GM12864 (cell line): ENCODE results near the gene FAXDC2.

Experiments used
- DNase-seq: peaks from one replicate; pipeline ENCODE4 v3.0.0-alpha.2; 2011; ENCODE audit warnings: low read depth
- H3K4me3 ChIP-seq: 2 replicates; pipeline ENCODE4 v1.5.1; 2011; ENCODE audit warnings: mild to moderate bottlenecking, low read depth, low read length, control low read depth
- CTCF ChIP-seq: IDR thresholded peaks from 2 replicates; pipeline ENCODE4 v1.5.1; 2011; ENCODE audit warnings: low read depth, mild to moderate bottlenecking, moderate library complexity, low read length, control low read depth, inconsistent platforms; ENCODE audit errors: missing control alignments

Gene FAXDC2

GRCh38 chr5:154820383-154820782 lies 30.0 kb downstream of the FAXDC2 start:
- no peak overlapping the region for H3K4me3 ChIP-seq
- TF ChIP-seq CTCF, result no peak
- DNase-seq, result no peak

DNA sequence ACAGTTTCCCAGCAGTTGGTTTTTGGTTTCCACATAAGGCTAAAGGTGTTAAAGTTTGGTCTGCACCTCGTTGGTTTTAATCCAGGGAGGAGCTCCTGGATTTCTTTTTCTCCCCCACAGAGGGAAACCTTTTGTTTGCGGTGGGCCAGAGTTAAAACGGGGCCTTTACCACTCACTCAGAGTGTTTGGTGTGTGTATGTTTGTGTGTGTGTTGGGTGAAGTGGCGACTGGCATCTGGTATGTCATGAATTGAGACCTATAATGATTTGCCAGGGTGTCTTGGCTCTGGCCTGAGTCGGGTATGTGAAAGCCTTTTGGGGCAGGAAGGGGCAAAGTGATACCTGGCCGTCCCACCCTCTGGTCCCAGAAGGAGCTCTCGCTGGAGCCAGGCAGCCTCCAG lies 30.9 kb downstream of the FAXDC2 start:
- TF ChIP-seq CTCF, result no peak
- H3K4me3 ChIP-seq, result no peak overlapping the region
- no peak for DNase-seq

GRCh38 chr5:154818471-154819116 lies 31.8 kb downstream of the FAXDC2 start:
- no peak overlapping the region for H3K4me3 ChIP-seq
- no peak for TF ChIP-seq CTCF
- DNase-seq, result no peak

DNA sequence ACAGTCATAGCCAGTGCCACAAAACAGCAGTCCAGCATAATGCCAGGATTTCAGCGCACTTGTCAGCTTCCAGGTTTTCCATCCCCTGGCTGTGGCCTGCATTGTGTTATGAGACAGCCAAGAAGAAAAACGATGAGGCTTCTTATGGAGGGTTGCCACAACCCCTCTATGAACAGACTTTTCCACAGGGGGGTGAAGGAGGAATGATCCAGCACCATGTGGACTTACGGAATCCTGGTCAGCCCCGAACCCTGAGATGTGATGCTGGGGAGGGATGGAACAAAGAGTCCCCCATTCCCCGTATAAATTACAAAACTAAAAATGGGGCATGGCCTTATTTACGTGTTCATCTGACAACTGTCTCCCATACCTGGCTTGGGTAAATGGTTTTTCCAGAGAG lies 32.6 kb downstream of the FAXDC2 start:
- DNase-seq, result no peak
- TF ChIP-seq CTCF, result no peak
- H3K4me3 ChIP-seq, result no peak overlapping the region

- no peak for TF ChIP-seq CTCF
- DNase-seq, result no peak
- no peak overlapping the region for H3K4me3 ChIP-seq
Measured at GRCh38 chr5:154816891-154817492, 33.4 kb downstream of the FAXDC2 start.

- no peak for TF ChIP-seq CTCF
- DNase-seq, result no peak
- H3K4me3 ChIP-seq, result no peak overlapping the region
Measured at GRCh38 chr5:154815684-154816247, 34.6 kb downstream of the FAXDC2 start.

DNA sequence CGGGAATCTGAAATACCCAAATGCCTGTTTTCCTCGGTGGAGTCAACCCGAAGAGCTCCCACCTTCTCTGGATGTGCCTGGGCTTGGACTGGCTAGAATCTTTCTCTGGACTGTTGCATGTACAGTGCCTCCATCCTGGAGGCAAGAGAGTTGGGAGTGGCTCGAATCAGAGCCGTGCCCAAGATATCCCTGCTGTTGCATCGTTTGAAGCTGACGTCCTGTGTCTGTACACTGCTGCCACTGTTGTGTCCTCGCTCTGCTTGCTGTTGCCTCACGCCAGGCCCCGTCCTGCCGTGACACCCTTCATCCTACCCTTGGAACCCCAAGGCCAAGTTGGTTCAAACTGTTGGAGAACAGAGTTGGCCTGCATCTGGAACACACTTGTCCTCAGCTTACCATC lies 35.4 kb downstream of the FAXDC2 start:
- no peak for DNase-seq
- no peak for TF ChIP-seq CTCF
- no peak overlapping the region for H3K4me3 ChIP-seq
